ENCODE measurements around the gene TRMT2A.

- TF ChIP-seq GABPA (IDR thresholded peaks at IDR 0.05; ENCODE audit: low read depth) (no peak), POLR2AphosphoS5 (IDR thresholded peaks at IDR 0.05; ENCODE audit: low read depth) (no peak), SPI1 (IDR thresholded peaks at IDR 0.05; ENCODE audit: borderline replicate concordance, low read depth) (no peak)
- TF ChIP-seq, protein P1, sequence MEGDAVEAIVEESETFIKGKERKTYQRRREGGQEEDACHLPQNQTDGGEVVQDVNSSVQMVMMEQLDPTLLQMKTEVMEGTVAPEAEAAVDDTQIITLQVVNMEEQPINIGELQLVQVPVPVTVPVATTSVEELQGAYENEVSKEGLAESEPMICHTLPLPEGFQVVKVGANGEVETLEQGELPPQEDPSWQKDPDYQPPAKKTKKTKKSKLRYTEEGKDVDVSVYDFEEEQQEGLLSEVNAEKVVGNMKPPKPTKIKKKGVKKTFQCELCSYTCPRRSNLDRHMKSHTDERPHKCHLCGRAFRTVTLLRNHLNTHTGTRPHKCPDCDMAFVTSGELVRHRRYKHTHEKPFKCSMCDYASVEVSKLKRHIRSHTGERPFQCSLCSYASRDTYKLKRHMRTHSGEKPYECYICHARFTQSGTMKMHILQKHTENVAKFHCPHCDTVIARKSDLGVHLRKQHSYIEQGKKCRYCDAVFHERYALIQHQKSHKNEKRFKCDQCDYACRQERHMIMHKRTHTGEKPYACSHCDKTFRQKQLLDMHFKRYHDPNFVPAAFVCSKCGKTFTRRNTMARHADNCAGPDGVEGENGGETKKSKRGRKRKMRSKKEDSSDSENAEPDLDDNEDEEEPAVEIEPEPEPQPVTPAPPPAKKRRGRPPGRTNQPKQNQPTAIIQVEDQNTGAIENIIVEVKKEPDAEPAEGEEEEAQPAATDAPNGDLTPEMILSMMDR (IDR thresholded peaks at IDR 0.05; ENCODE audit: insufficient read depth, low read length): no peak
These were observed 9.5 kb downstream of the TRMT2A start for GRCh38 chr22:20107471-20107901.
